Stimulated activated naive B cell treated with anti-CD40 and anti-IgM and Interleukin-4, amounts not matched to agents 10 μg/mL and 1 μg/mL and 100 μg/mL, for 72 hours (primary cell): ENCODE results near the gene SLAMF7.

Source experiments
- ATAC-seq, 2 donors: fragments of 150-1000 bp; cut with Tn5 transposase; replicated peaks; 2 replicates each; pipeline ENCODE4 v1.10.0; 2021; ENCODE audit warnings: moderate library complexity in 1 of 2
- DNase-seq: peaks from one replicate; pipeline ENCODE4 v3.0.0; 2021
- H3K27ac Mint-ChIP-seq: one replicate; pipeline ENCODE4 v1.8.0; 2022; ENCODE audit warnings: mild to moderate bottlenecking, mixed read lengths
- H3K27me3 Mint-ChIP-seq, 2 donors: one replicate each; pipeline ENCODE4 v1.8.0; 2022; ENCODE audit warnings: mixed read lengths in 2 of 2
- H3K36me3 Mint-ChIP-seq, 2 donors: one replicate each; pipeline ENCODE4 v1.8.0; 2022; ENCODE audit warnings: mixed read lengths in 2 of 2, mild to moderate bottlenecking in 1 of 2
- H3K4me1 Mint-ChIP-seq, 2 donors: one replicate each; pipeline ENCODE4 v1.8.0; 2022; ENCODE audit warnings: mixed read lengths in 2 of 2, mild to moderate bottlenecking in 1 of 2
- H3K4me3 Mint-ChIP-seq, 2 donors: one replicate each; pipeline ENCODE4 v1.8.0; 2022; ENCODE audit warnings: mild to moderate bottlenecking in 2 of 2, mixed read lengths in 2 of 2, moderate library complexity in 1 of 2
- H3K9me3 Mint-ChIP-seq, 2 donors: one replicate each; pipeline ENCODE4 v1.8.0; 2022; ENCODE audit warnings: mixed read lengths in 2 of 2, mild to moderate bottlenecking in 1 of 2

SLAMF7 gene

DNA sequence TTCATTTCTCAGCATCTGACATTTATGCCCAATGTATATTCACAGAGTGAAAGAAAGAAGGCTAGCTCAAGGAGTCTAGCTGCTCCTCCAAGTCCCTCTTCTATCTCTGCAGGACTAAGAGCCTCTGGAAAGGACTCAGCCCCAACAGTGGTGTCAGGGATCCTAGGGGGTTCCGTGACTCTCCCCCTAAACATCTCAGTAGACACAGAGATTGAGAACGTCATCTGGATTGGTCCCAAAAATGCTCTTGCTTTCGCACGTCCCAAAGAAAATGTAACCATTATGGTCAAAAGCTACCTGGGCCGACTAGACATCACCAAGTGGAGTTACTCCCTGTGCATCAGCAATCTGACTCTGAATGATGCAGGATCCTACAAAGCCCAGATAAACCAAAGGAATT is 60.6 kb downstream of the SLAMF7 start:
- DNase-seq, result no peak
- H3K9me3 Mint-ChIP-seq, result peaks cover 0 to 2% of the 10 kb centered on the region in 2 donors
- H3K4me3 Mint-ChIP-seq, result peak overlapping the region; percentile 84 to 88
- peaks cover 62 to 91% of the 10 kb centered on the region in 2 donors for H3K4me1 Mint-ChIP-seq
- H3K27ac Mint-ChIP-seq, result peak overlapping the region; percentile 97
- no peaks in the 10 kb centered on the region for H3K27me3 Mint-ChIP-seq
- ATAC-seq, result no peak
- peaks cover 45 to 70% of the 10 kb centered on the region in 2 donors for H3K36me3 Mint-ChIP-seq

GRCh38 chr1:160800142-160800541 is 61.1 kb downstream of the SLAMF7 start:
- Mint-ChIP-seq H3K27me3 (no peaks in the 10 kb centered on the region), H3K4me3 (peak overlapping the region; percentile 84 to 88), H3K9me3 (peaks cover 0 to 2% of the 10 kb centered on the region in 2 donors), H3K36me3 (peaks cover 50 to 75% of the 10 kb centered on the region in 2 donors), H3K27ac (peak overlapping the region; percentile 97), H3K4me1 (peaks cover 65 to 91% of the 10 kb centered on the region in 2 donors)
- no peak for ATAC-seq
- DNase-seq, result no peak

GRCh38 chr1:160800645-160801408 is 61.8 kb downstream of the SLAMF7 start:
- H3K27me3 Mint-ChIP-seq, result no peaks in the 10 kb centered on the region
- peak; percentile 35 to 36 for ATAC-seq
- peak overlapping the region; percentile 25 for H3K27ac Mint-ChIP-seq
- H3K36me3 Mint-ChIP-seq, result peaks cover 56 to 78% of the 10 kb centered on the region in 2 donors
- H3K9me3 Mint-ChIP-seq, result peaks cover 2 to 4% of the 10 kb centered on the region in 2 donors
- H3K4me3 Mint-ChIP-seq, result peak overlapping the region; percentile 55 to 88
- peaks cover 60 to 91% of the 10 kb centered on the region in 2 donors for H3K4me1 Mint-ChIP-seq
- DNase-seq, result no peak

DNA sequence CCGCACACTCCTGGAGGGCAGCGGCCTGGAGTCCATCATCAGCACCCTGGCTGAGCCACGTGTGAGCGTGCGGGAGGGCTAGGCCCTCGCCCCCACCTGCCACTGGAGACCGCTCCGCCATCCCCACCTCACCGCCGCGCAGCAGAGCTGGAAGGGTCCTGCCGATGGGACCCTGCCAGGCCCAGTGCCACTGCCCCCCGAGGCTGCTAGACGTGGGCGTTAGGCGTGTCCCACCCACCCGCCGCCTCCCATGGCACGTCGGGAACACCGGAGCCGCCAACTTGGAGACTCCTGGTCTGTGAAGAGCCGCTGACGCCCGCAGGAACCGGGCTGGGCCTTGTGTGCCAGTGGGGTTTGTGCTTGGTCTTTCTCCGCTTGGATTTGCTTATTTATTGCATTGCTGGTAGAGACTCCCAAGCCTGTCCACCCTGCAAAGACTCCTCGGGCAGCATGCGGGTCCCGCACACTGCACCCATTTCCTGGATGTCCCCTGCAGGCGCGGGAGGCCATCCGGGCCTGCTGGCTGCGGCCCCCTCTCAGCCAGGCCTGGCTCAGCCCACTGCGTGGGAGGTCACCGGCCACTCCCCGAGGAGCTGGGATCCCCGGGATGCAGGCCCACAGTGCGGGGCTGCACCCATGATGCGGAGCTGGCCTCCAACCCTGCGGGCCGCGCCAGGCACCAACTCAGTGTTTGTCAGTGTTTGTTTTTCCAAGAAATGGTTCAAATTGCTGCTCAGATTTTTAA is 63.0 kb downstream of the SLAMF7 start:
- peaks cover 65 to 84% of the 10 kb centered on the region in 2 donors for H3K36me3 Mint-ChIP-seq
- peak overlapping the region; percentile 55 to 88 for H3K4me3 Mint-ChIP-seq
- H3K4me1 Mint-ChIP-seq, result peaks cover 60 to 91% of the 10 kb centered on the region in 2 donors
- no peak overlapping the region for H3K27ac Mint-ChIP-seq
- no peaks in the 10 kb centered on the region for H3K27me3 Mint-ChIP-seq
- H3K9me3 Mint-ChIP-seq, result peaks cover 4 to 7% of the 10 kb centered on the region in 2 donors
- no peak for ATAC-seq
- DNase-seq, result no peak
